GM20431 (cell line): ENCODE measurements around the gene CCL28.
"Not testable (repeated sequence)": the region's sequence is repeated elsewhere in the genome, so short reads cannot be mapped to it uniquely, and the experiment has no call there.

Source experiments
- in situ Hi-C: fragments of 300-500 bp; cut with MseI, MboI; formaldehyde crosslinking; loops from one replicate; pipeline ENCODE4 v1.15.0; 2020; ENCODE audit warnings: low sequenced_read_pairs; ENCODE audit not compliant: unreplicated experiment

Gene CCL28

GRCh38 chr5:43412644-43413043 is 453 bp upstream of the CCL28 start:
- in situ Hi-C loops = no loop called here

- in situ Hi-C loops = no loop called here
Measured at GRCh38 chr5:43411495-43411894, 696 bp downstream of the CCL28 start.

GRCh38 chr5:43410414-43410813 is 1.8 kb downstream of the CCL28 start:
- in situ Hi-C loops = no loop called here

- in situ Hi-C loops = no loop called here
Measured at GRCh38 chr5:43409809-43410271, 2.4 kb downstream of the CCL28 start.

GRCh38 chr5:43402524-43403066 is 9.6 kb downstream of the CCL28 start:
- in situ Hi-C loops = not testable (repeated sequence)

- in situ Hi-C loops = no loop called here
Measured at GRCh38 chr5:43401827-43402226, 10.4 kb downstream of the CCL28 start.

GRCh38 chr5:43400082-43400481 is 12.1 kb downstream of the CCL28 start:
- in situ Hi-C loops = no loop called here

- in situ Hi-C loops = loop anchor here (25.0 kb wide), 2 partner anchors 185 to 310 kb away; no protein-coding TSS in a partner anchor
Measured at GRCh38 chr5:43396762-43397304, 15.4 kb downstream of the CCL28 start.

GRCh38 chr5:43390471-43390870 is 21.7 kb downstream of the CCL28 start:
- in situ Hi-C loops = loop anchor here (25.0 kb wide), 2 partner anchors 178 to 303 kb away; no protein-coding TSS in a partner anchor

GRCh38 chr5:43389679-43390329 is 22.4 kb downstream of the CCL28 start:
- in situ Hi-C loops = loop anchor here (25.0 kb wide), 2 partner anchors 178 to 303 kb away; no protein-coding TSS in a partner anchor

GRCh38 chr5:43386960-43387362 is 25.2 kb downstream of the CCL28 start:
- in situ Hi-C loops = loop anchor here (25.0 kb wide), 2 partner anchors 175 to 300 kb away; no protein-coding TSS in a partner anchor

GRCh38 chr5:43376496-43377140 is 35.6 kb downstream of the CCL28 start:
- in situ Hi-C loops = loop anchor here (25.0 kb wide), 2 partner anchors 164 to 289 kb away; no protein-coding TSS in a partner anchor

GRCh38 chr5:43371821-43372220 is 40.4 kb downstream of the CCL28 start:
- in situ Hi-C loops = no loop called here

GRCh38 chr5:43370352-43370751 is 41.8 kb downstream of the CCL28 start:
- in situ Hi-C loops = no loop called here

GRCh38 chr5:43369651-43370050 is 42.5 kb downstream of the CCL28 start:
- in situ Hi-C loops = no loop called here

- in situ Hi-C loops = no loop called here
Measured at GRCh38 chr5:43367909-43368669, 44.1 kb downstream of the CCL28 start.

GRCh38 chr5:43367453-43367852 is 44.7 kb downstream of the CCL28 start:
- in situ Hi-C loops = no loop called here

GRCh38 chr5:43366680-43367246 is 45.4 kb downstream of the CCL28 start:
- in situ Hi-C loops = not testable (repeated sequence)

- in situ Hi-C loops = not testable (repeated sequence)
Measured at GRCh38 chr5:43365155-43365554, 47.0 kb downstream of the CCL28 start.
